GM12878 (cell line): Measurements from ENCODE around the gene RNFT2. TPM values are rescaled to one million over a fixed set of nuclear protein-coding genes. Genes with fewer than 3 reads are reported as not detected.

Source experiments
- ATF3 ChIP-seq: IDR thresholded peaks from 2 replicates; pipeline ENCODE4 v1.6.1; 2011; ENCODE audit warnings: low read depth, mild to moderate bottlenecking, low read length, moderate library complexity, borderline replicate concordance; ENCODE audit errors: extremely low read depth
- CHD1 ChIP-seq: IDR thresholded peaks from 2 replicates; pipeline ENCODE4 v1.6.1; 2012; ENCODE audit warnings: low read depth, low read length, improper control_type of control experiment
- EGR1 ChIP-seq, 2 experiments: IDR thresholded peaks; 1 replicate in 1 of 2; 2 replicates in 1 of 2; pipeline ENCODE4 v1.6.1; 2011 to 2012; ENCODE audit warnings: low read depth in 2 of 2, low read length in 2 of 2, borderline replicate concordance in 1 of 2, mild to moderate bottlenecking in 1 of 2, moderate library complexity in 1 of 2
- FOXM1 ChIP-seq: IDR thresholded peaks from 2 replicates; pipeline ENCODE4 v1.6.1; 2012; ENCODE audit warnings: low read depth, mild to moderate bottlenecking, inconsistent platforms, low read length, moderate library complexity
- GATAD2B ChIP-seq: fragments of 450-650 bp; conservative IDR thresholded peaks from 2 replicates; pipeline ENCODE4 v1.6.1; 2017; ENCODE audit warnings: low read depth, mild to moderate bottlenecking, moderate library complexity
- NKRF ChIP-seq: fragments of 450-650 bp; conservative IDR thresholded peaks from 2 replicates; pipeline ENCODE4 v1.6.1; 2017; ENCODE audit warnings: mild to moderate bottlenecking, moderate library complexity
- PAX5 ChIP-seq: IDR thresholded peaks from 2 replicates; pipeline ENCODE4 v1.6.1; 2011; ENCODE audit warnings: low read depth, low read length, borderline replicate concordance
- TARDBP ChIP-seq: IDR thresholded peaks from 2 replicates; pipeline ENCODE4 v1.6.1; 2016; ENCODE audit warnings: borderline replicate concordance
- polyA plus RNA-seq, 11 experiments: library from polyadenylated mRNA; depleted of rRNA in 4 of 11; unstranded in 6 of 11; stranded (reverse) in 5 of 11; fragments of >200 nt; fragmentation: Nextera tagmentation in 4 of 11; fragmentation: Illumina TruSeq in 1 of 11; extraction: Ambion mirVana in 4 of 11; extraction: Trizol in 1 of 11; gene quantifications; 1 replicate in 1 of 11; 2 replicates in 10 of 11; pipeline versions ENCODE4 v1.2.1 to v1.2.3, GENCODE V29; 2011 to 2016; ENCODE audit warnings: inconsistent platforms in 2 of 11, missing spikeins in 2 of 11, low read depth in 1 of 11
- total RNA-seq, 4 experiments: library from RNA; depleted of rRNA in 3 of 4; stranded (reverse); fragments of >200 nt in 3 of 4; fragmentation: Illumina TruSeq in 1 of 4; extraction: Trizol in 1 of 4; gene quantifications; 2 replicates each; pipeline versions ENCODE4 v1.2.1 to v1.2.3, GENCODE V29; 2013 to 2021
- TF ChIP-seq, protein P1 (sequence below): fragments of 450-650 bp; IDR thresholded peaks from 2 replicates; pipeline ENCODE4 v1.6.1; 2018; ENCODE audit warnings: borderline replicate concordance, mild to moderate bottlenecking; ENCODE audit not compliant: partially characterized antibody
- TF ChIP-seq, protein P2 (sequence below): fragments of 450-650 bp; IDR thresholded peaks from 2 replicates; pipeline ENCODE4 v1.6.1; 2017; ENCODE audit warnings: mild to moderate bottlenecking, low read depth, inconsistent platforms; ENCODE audit not compliant: poor library complexity, severe bottlenecking

The RNFT2 gene
- total and polyA plus RNA-seq, 10 of the 15 experiments (the other 5 are each of a cell fraction or from before 2014, with no cell fraction given): 2.5 to 17.3 (median 9.7) TPM

DNA sequence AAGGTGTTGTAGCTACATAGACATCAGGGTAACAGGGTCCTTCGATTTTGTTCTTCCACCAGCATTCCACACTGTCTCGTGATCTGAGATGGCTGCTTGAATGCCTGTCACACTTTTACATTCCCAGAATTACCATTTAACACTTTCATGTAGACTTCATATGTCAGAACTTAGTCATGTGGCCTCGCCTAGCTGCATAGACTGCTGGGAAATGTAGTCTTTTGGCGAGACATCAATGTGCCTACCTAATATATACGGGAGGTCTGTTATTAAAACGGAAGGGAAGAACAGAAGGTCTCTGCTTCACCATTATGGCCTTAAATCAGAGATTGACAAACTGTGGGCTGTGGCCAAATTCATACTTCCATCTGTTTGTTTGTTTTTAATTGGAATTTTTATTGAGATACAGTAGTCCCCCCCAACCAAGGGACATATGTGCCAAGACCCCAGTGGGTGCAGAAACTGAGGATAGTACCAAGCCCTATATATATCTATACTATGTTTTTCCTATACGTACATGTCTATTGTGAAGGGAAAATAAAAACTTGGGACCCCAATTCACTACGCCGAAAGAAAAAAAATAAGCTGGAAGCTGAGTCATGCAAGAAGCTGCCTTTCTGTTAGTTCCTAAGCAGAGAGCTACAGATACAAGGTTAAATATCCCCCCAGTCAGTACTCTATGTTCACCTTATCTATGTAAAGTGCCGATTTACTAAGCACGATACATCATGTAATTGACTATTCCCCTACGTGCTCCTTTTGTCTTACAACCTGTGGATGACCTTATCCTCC is 154.4 kb downstream of the RNFT2 start (continued):
- TF ChIP-seq NKRF: no peak
- TF ChIP-seq, protein P1, sequence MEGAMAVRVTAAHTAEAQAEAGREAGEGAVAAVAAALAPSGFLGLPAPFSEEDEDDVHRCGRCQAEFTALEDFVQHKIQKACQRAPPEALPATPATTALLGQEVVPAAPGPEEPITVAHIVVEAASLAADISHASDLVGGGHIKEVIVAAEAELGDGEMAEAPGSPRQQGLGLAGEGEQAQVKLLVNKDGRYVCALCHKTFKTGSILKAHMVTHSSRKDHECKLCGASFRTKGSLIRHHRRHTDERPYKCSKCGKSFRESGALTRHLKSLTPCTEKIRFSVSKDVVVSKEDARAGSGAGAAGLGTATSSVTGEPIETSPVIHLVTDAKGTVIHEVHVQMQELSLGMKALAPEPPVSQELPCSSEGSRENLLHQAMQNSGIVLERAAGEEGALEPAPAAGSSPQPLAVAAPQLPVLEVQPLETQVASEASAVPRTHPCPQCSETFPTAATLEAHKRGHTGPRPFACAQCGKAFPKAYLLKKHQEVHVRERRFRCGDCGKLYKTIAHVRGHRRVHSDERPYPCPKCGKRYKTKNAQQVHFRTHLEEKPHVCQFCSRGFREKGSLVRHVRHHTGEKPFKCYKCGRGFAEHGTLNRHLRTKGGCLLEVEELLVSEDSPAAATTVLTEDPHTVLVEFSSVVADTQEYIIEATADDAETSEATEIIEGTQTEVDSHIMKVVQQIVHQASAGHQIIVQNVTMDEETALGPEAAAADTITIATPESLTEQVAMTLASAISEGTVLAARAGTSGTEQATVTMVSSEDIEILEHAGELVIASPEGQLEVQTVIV: no peak
- no peak for TF ChIP-seq PAX5
- no peak for TF ChIP-seq CHD1
- TF ChIP-seq, protein P2, sequence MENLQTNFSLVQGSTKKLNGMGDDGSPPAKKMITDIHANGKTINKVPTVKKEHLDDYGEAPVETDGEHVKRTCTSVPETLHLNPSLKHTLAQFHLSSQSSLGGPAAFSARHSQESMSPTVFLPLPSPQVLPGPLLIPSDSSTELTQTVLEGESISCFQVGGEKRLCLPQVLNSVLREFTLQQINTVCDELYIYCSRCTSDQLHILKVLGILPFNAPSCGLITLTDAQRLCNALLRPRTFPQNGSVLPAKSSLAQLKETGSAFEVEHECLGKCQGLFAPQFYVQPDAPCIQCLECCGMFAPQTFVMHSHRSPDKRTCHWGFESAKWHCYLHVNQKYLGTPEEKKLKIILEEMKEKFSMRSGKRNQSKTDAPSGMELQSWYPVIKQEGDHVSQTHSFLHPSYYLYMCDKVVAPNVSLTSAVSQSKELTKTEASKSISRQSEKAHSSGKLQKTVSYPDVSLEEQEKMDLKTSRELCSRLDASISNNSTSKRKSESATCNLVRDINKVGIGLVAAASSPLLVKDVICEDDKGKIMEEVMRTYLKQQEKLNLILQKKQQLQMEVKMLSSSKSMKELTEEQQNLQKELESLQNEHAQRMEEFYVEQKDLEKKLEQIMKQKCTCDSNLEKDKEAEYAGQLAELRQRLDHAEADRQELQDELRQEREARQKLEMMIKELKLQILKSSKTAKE: no peak
- peak; percentile 30; the same call in 1 of the 2 replicates for TF ChIP-seq ATF3
- no peak for TF ChIP-seq GATAD2B
- TF ChIP-seq EGR1 (IDR thresholded peaks at IDR 0.05; ENCODE audit: borderline replicate concordance in 1 of 2, low read depth in 2 of 2, low read length in 2 of 2): no peak
- no peak for TF ChIP-seq FOXM1
- TF ChIP-seq TARDBP: no peak
